ENCODE measurements around the gene EVX2. TPM values are rescaled to one million over a fixed set of nuclear protein-coding genes. Genes with fewer than 3 reads are reported as not detected.

The EVX2 gene
- total RNA-seq, 1 experiment from 2014 or later, result not detected

GRCh38 chr2:176099159-176099727, 15.5 kb upstream of the EVX2 start:
- H3F3A ChIP-seq (ENCODE audit: insufficient read depth, low read depth), result no peaks in the 10 kb centered on the region
- ChIA-PET CTCF (no interaction called here), POLR2A (ENCODE audit: unreplicated experiment) (no interaction called here)
- no peak overlapping the region for H3K27ac ChIP-seq
- no TSS peak for BruUV-seq (replicated peaks)
- no peaks in the 10 kb centered on the region for H3K79me2 ChIP-seq (ENCODE audit: low read depth)
- TF ChIP-seq EZH2 (IDR thresholded peaks at IDR 0.05; ENCODE audit: low read depth), result no peak
- TF ChIP-seq CTCF (conservative IDR thresholded peaks at IDR 0.05), result no peak
- H3K27me3 ChIP-seq (ENCODE audit: insufficient read depth, low read depth), result peaks cover 53% of the 10 kb centered on the region
- DNase-seq, result no peak
- intact Hi-C loops (cut with micrococcal nuclease; ENCODE audit: unreplicated experiment), result loop anchor here (5.0 to 10.0 kb wide), 2 partner anchors 1067 to 1634 kb away; no protein-coding TSS in a partner anchor
- H3K36me3 ChIP-seq (ENCODE audit: low read depth), result no peaks in the 10 kb centered on the region
- no peak overlapping the region for H3K4me2 ChIP-seq
- peaks cover 13% of the 10 kb centered on the region; the same call in 1 of the 2 replicates for H3K4me1 ChIP-seq (replicated peaks; ENCODE audit: insufficient read depth)
- H3K9me3 ChIP-seq (ENCODE audit: insufficient read depth, low read depth), result no peaks in the 10 kb centered on the region
- no peaks in the 10 kb centered on the region for H4K20me1 ChIP-seq (ENCODE audit: insufficient read depth)
- no peaks in the 10 kb centered on the region for H3K9me2 ChIP-seq (ENCODE audit: insufficient read depth)
- no peak overlapping the region for H2AFZ ChIP-seq
- H3K4me3 ChIP-seq, result no peak overlapping the region

GRCh38 chr2:176098366-176099158, 14.8 kb upstream of the EVX2 start:
- peaks cover 53% of the 10 kb centered on the region for H3K27me3 ChIP-seq (ENCODE audit: insufficient read depth, low read depth)
- 0 out of 2 replicates have a peak overlapping the region, but pooled peaks have one; percentile 90 for H3K4me2 ChIP-seq
- no peak overlapping the region for H3K4me3 ChIP-seq
- H3K4me1 ChIP-seq (replicated peaks; ENCODE audit: insufficient read depth), result peaks cover 13% of the 10 kb centered on the region; the same call in 1 of the 2 replicates
- TF ChIP-seq EZH2 (IDR thresholded peaks at IDR 0.05; ENCODE audit: low read depth), result no peak
- TF ChIP-seq CTCF (conservative IDR thresholded peaks at IDR 0.05), result no peak
- no TSS peak for BruUV-seq (replicated peaks)
- DNase-seq, result no peak
- no peaks in the 10 kb centered on the region for H4K20me1 ChIP-seq (ENCODE audit: insufficient read depth)
- intact Hi-C loops (cut with micrococcal nuclease; ENCODE audit: unreplicated experiment), result loop anchor here (5.0 to 10.0 kb wide), 2 partner anchors 1066 to 1634 kb away; no protein-coding TSS in a partner anchor
- H2AFZ ChIP-seq, result no peak overlapping the region
- POLR2A ChIA-PET (ENCODE audit: unreplicated experiment), result no interaction called here
- no peaks in the 10 kb centered on the region for H3F3A ChIP-seq (ENCODE audit: insufficient read depth, low read depth)
- H3K27ac ChIP-seq, result no peak overlapping the region
- CTCF ChIA-PET, result interaction anchor here (0.6 to 2.3 kb wide), 4 partner anchors 408 to 1096 kb away, joined by 3 to 22 read pairs (median 8); no protein-coding TSS in a partner anchor
- H3K9me2 ChIP-seq (ENCODE audit: insufficient read depth), result no peaks in the 10 kb centered on the region
- no peaks in the 10 kb centered on the region for H3K36me3 ChIP-seq (ENCODE audit: low read depth)
- H3K79me2 ChIP-seq (ENCODE audit: low read depth), result no peaks in the 10 kb centered on the region
- H3K9me3 ChIP-seq (ENCODE audit: insufficient read depth, low read depth), result no peaks in the 10 kb centered on the region

- Histone ChIP-seq H3K4me3 (peak overlapping the region; percentile 65; the same call in 1 of the 2 replicates), H3F3A (ENCODE audit: insufficient read depth, low read depth) (no peaks in the 10 kb centered on the region), H3K9me3 (ENCODE audit: insufficient read depth, low read depth) (no peaks in the 10 kb centered on the region), H3K4me2 (peak overlapping the region; percentile 90), H3K9me2 (ENCODE audit: insufficient read depth) (no peaks in the 10 kb centered on the region), H3K4me1 (replicated peaks; ENCODE audit: insufficient read depth) (peaks cover 13% of the 10 kb centered on the region; the same call in 1 of the 2 replicates), H3K36me3 (ENCODE audit: low read depth) (no peaks in the 10 kb centered on the region), H3K27me3 (ENCODE audit: insufficient read depth, low read depth) (peaks cover 52% of the 10 kb centered on the region), H2AFZ (peak overlapping the region; percentile 91), H3K27ac (no peak overlapping the region), H4K20me1 (ENCODE audit: insufficient read depth) (no peaks in the 10 kb centered on the region), H3K79me2 (ENCODE audit: low read depth) (no peaks in the 10 kb centered on the region)
- TF ChIP-seq EZH2 (IDR thresholded peaks at IDR 0.05; ENCODE audit: low read depth) (no peak), CTCF (conservative IDR thresholded peaks at IDR 0.05) (peak; percentile 35; the same call in 1 of the 2 replicates)
- ChIA-PET POLR2A (ENCODE audit: unreplicated experiment) (interaction anchor here (0.7 kb wide), 1 partner anchor 1652 kb away, joined by 3 read pairs; no protein-coding TSS in a partner anchor), CTCF (interaction anchor here (0.5 to 2.3 kb wide), 11 partner anchors 9 to 1382 kb away, joined by 3 to 22 read pairs (median 4); no protein-coding TSS in a partner anchor)
- DNase-seq, result no peak
- intact Hi-C loops (cut with micrococcal nuclease; ENCODE audit: unreplicated experiment), result loop anchor here (1.0 to 10.0 kb wide), 8 partner anchors 96 to 1633 kb away; partner anchors contain the start of gene LNPK
- BruUV-seq (replicated peaks), result no TSS peak
Measured at GRCh38 chr2:176097820-176098365, 14.1 kb upstream of the EVX2 start.
